ENCODE measurements around the gene RNASE9. TPM values are rescaled to one million over a fixed set of nuclear protein-coding genes. Genes with fewer than 3 reads are reported as not detected.
"Not testable (repeated sequence)": the region's sequence is repeated elsewhere in the genome, so short reads cannot be mapped to it uniquely, and the experiment has no call there.

Gene RNASE9
- total and polyA plus RNA-seq, 3 donors from 2014 or later = not detected

DNA sequence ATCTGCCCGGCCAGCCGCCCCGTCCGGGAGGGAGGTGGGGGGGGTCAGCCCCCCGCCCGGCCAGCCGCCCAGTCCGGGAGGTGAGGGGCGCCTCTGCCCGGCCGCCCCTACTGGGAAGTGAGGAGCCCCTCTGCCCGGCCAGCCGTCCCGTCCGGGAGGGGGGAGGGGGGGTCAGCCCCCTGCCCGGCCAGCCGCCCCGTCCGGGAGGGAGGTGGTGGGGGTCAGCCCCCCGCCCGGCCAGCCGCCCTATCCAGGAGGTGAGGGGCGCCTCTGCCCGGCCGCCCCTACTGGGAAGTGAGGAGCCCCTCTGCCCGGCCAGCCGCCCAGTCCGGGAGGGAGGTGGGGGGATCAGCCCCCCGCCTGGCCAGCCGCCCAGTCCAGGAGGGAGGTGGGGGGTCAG is 54.6 kb downstream of the RNASE9 start:
- H3K27ac ChIP-seq; H3K27me3 ChIP-seq; H3K9me3 ChIP-seq; H3K36me3 ChIP-seq (ENCODE audit: low read depth, missing control alignments); H3K4me3 ChIP-seq; DNase-seq; H3K4me1 ChIP-seq; intact Hi-C loops (cut with DNase I; ENCODE audit: low total_unique reads): not testable (repeated sequence)
- WGBS, 2 donors = no CpG with 5 or more reads among the region's 30 CpGs

Other genes starting within 250 kb of the RNASE9 start
- gene CCNB1IP1, start 227.8 kb downstream of the RNASE9 start, total RNA-seq = 10 to 100 TPM; 38.7 to 46.7 TPM
- gene CCNB1IP1, start 227.8 kb downstream of the RNASE9 start, polyA plus RNA-seq (ENCODE audit: insufficient read depth, low read depth, low replicate concordance) = 46.0 TPM
- 10 to 100 TPM; 38.1 to 50.7 TPM for gene PARP2, start 217.4 kb downstream of the RNASE9 start, total RNA-seq
- gene PARP2, start 217.4 kb downstream of the RNASE9 start, polyA plus RNA-seq (ENCODE audit: insufficient read depth, low read depth, low replicate concordance) = 40.0 TPM
- gene TEP1, start 147.5 kb downstream of the RNASE9 start, total RNA-seq = 10 to 100 TPM; 16.5 to 19.1 TPM
- gene TEP1, start 147.5 kb downstream of the RNASE9 start, polyA plus RNA-seq (ENCODE audit: insufficient read depth, low read depth, low replicate concordance) = 11.6 TPM
- 1 to 10 TPM; 1.2 to 1.6 TPM for gene KLHL33, start 124.9 kb downstream of the RNASE9 start, total RNA-seq
- gene KLHL33, start 124.9 kb downstream of the RNASE9 start, polyA plus RNA-seq (ENCODE audit: insufficient read depth, low read depth, low replicate concordance) = 0.67 TPM
- 10 to 100 TPM; 47.2 to 58.8 TPM for gene OSGEP, start 106.2 kb downstream of the RNASE9 start, total RNA-seq
- 19.9 TPM for gene OSGEP, start 106.2 kb downstream of the RNASE9 start, polyA plus RNA-seq (ENCODE audit: insufficient read depth, low read depth, low replicate concordance)
- gene APEX1, start 105.8 kb downstream of the RNASE9 start, total RNA-seq = 10 to 100 TPM; 56.7 to 76.2 TPM
- gene APEX1, start 105.8 kb downstream of the RNASE9 start, polyA plus RNA-seq (ENCODE audit: insufficient read depth, low read depth, low replicate concordance) = 67.8 TPM
- 10 to 100 TPM; 33.4 to 38.8 TPM for gene PIP4P1, start 99.6 kb downstream of the RNASE9 start, total RNA-seq
- 50.8 TPM for gene PIP4P1, start 99.6 kb downstream of the RNASE9 start, polyA plus RNA-seq (ENCODE audit: insufficient read depth, low read depth, low replicate concordance)
- 10 to 100 TPM; 13.6 to 21.8 TPM for gene PNP, start 91.6 kb downstream of the RNASE9 start, total RNA-seq
- gene PNP, start 91.6 kb downstream of the RNASE9 start, polyA plus RNA-seq (ENCODE audit: insufficient read depth, low read depth, low replicate concordance) = 18.9 TPM
- gene RNASE10, start 55.5 kb downstream of the RNASE9 start, total RNA-seq = not detected
- gene RNASE10, start 55.5 kb downstream of the RNASE9 start, polyA plus RNA-seq (ENCODE audit: insufficient read depth, low read depth, low replicate concordance) = 1.2 TPM
- gene RNASE11, start 27.0 kb upstream of the RNASE9 start, total RNA-seq = 10 to 100 TPM; 31.7 to 52.0 TPM
- 81.0 TPM for gene RNASE11, start 27.0 kb upstream of the RNASE9 start, polyA plus RNA-seq (ENCODE audit: insufficient read depth, low read depth, low replicate concordance)
- gene RNASE12, start 30.3 kb upstream of the RNASE9 start, total RNA-seq = not detected
- gene RNASE12, start 30.3 kb upstream of the RNASE9 start, polyA plus RNA-seq (ENCODE audit: insufficient read depth, low read depth, low replicate concordance) = 1.3 TPM
- gene OR6S1, start 80.6 kb upstream of the RNASE9 start, total RNA-seq = under 1 TPM in 1 of 2 donors, not detected in 1; 0.68 TPM
- not detected for gene OR6S1, start 80.6 kb upstream of the RNASE9 start, polyA plus RNA-seq (ENCODE audit: insufficient read depth, low read depth, low replicate concordance)
- 10 to 100 TPM; 27.6 to 53.4 TPM for gene RNASE4, start 123.5 kb upstream of the RNASE9 start, total RNA-seq
- 27.7 TPM for gene RNASE4, start 123.5 kb upstream of the RNASE9 start, polyA plus RNA-seq (ENCODE audit: insufficient read depth, low read depth, low replicate concordance)
- 10 to 100 TPM; 28.9 to 42.7 TPM for gene ANG, start 127.7 kb upstream of the RNASE9 start, total RNA-seq
- gene ANG, start 127.7 kb upstream of the RNASE9 start, polyA plus RNA-seq (ENCODE audit: insufficient read depth, low read depth, low replicate concordance) = 27.7 TPM
- gene EDDM3A, start 184.8 kb upstream of the RNASE9 start, total RNA-seq = under 1 TPM in 1 of 2 donors, not detected in 1; 0.39 TPM
- gene EDDM3A, start 184.8 kb upstream of the RNASE9 start, polyA plus RNA-seq (ENCODE audit: insufficient read depth, low read depth, low replicate concordance) = 1.9 TPM
- not detected for gene EDDM3B, start 207.4 kb upstream of the RNASE9 start, total RNA-seq
- not detected for gene EDDM3B, start 207.4 kb upstream of the RNASE9 start, polyA plus RNA-seq (ENCODE audit: insufficient read depth, low read depth, low replicate concordance)
- 1 to 10 TPM in 1 of 2 donors, under 1 TPM in 1; 0.71 to 7.4 TPM for gene RNASE6, start 220.2 kb upstream of the RNASE9 start, total RNA-seq
- 11.0 TPM for gene RNASE6, start 220.2 kb upstream of the RNASE9 start, polyA plus RNA-seq (ENCODE audit: insufficient read depth, low read depth, low replicate concordance)
- 1,000 to 10,000 TPM; 2,192 to 2,939 TPM for gene RNASE1, start 241.8 kb upstream of the RNASE9 start, total RNA-seq
- 1,880 TPM for gene RNASE1, start 241.8 kb upstream of the RNASE9 start, polyA plus RNA-seq (ENCODE audit: insufficient read depth, low read depth, low replicate concordance)

Measured in testis (tissue), 3 donors.